HCT116 (cell line): ENCODE measurements around the gene TLCD3B. TPM values are rescaled to one million over a fixed set of nuclear protein-coding genes. Genes with fewer than 3 reads are reported as not detected.

Source experiments
- ATAC-seq: fragments of 200-7000 bp; cut with Tn5 transposase; 2 replicates; pipeline ENCODE4 v1.9.1; 2020; ENCODE audit warnings: mild to moderate bottlenecking, moderate library complexity
- BruUV-seq: library from RNA; stranded (reverse); fragments of 400-500 nt; replicated peaks from 2 replicates; lab custom pipeline; 2021; lab: Mats Ljungman, UMichigan
- CTCF ChIA-PET: fragments of 300-600 bp; sonication (Branson Sonifier 250); formaldehyde crosslinking; loops from one replicate; lab custom pipeline; 2021; ENCODE audit warnings: antibody characterized with exemption; lab: Charles Lee
- POLR2A ChIA-PET: fragments of 300-600, 350-600 bp; sonication (Branson Sonifier 250); formaldehyde crosslinking; loops from one replicate; lab custom pipeline; 2021; ENCODE audit warnings: antibody characterized with exemption; lab: Charles Lee
- RAD21 ChIA-PET, 2 experiments: fragments of 300-600 bp; sonication (Branson Sonifier 250); formaldehyde crosslinking; loops; one replicate each; lab custom pipeline; 2023; ENCODE audit warnings: low total read pairs in 2 of 2; ENCODE audit not compliant: uncharacterized antibody in 2 of 2, unreplicated experiment in 2 of 2, low non-redundant PET in 1 of 2; lab: Charles Lee
- DNase-seq: peaks from one replicate; pipeline ENCODE4 v3.0.0-alpha.2; 2010; ENCODE audit warnings: low read depth, low spot score
- H2AFZ ChIP-seq: fragments of 200-600 bp; shearing (Covaris generic), sonication (generic); 2 replicates; pipeline ENCODE4 v1.6.1; 2017; ENCODE audit warnings: low read depth, mixed run types, mixed read lengths, antibody characterized with exemption, low read length; ENCODE audit not compliant: poor library complexity, severe bottlenecking
- H3K27ac ChIP-seq: 2 replicates; pipeline ENCODE4 v1.5.1; 2012; ENCODE audit warnings: low read depth, low read length
- H3K27me3 ChIP-seq: fragments of 200-600 bp; sonication (generic); 2 replicates; pipeline ENCODE4 v1.6.1; 2016; ENCODE audit warnings: mixed run types, low read length, mixed read lengths; ENCODE audit not compliant: insufficient read depth
- H3K36me3 ChIP-seq, 2 experiments: fragments of 200-500 bp in 1 of 2; fragments of 200-600 bp in 1 of 2; sonication (Bioruptor generic) in 1 of 2; sonication (generic) in 1 of 2; 2 replicates each; pipeline versions ENCODE4 v1.5.1 to v1.6.1; 2014 to 2016; ENCODE audit warnings: low read length in 2 of 2, inconsistent platforms in 1 of 2, mixed read lengths in 1 of 2, mixed run types in 1 of 2; ENCODE audit not compliant: insufficient read depth in 2 of 2, control insufficient read depth in 1 of 2
- H3K4me1 ChIP-seq, 2 experiments: fragments of 200-600 bp in 1 of 2; sonication (generic) in 1 of 2; 2 replicates each; pipeline versions ENCODE4 v1.5.1 to v1.6.1; 2012 to 2017; ENCODE audit warnings: low read length in 2 of 2, inconsistent platforms in 1 of 2, mild to moderate bottlenecking in 1 of 2, mixed read lengths in 1 of 2, mixed run types in 1 of 2, moderate library complexity in 1 of 2; ENCODE audit not compliant: insufficient read depth in 2 of 2, control insufficient read depth in 1 of 2
- H3K4me2 ChIP-seq: fragments of 200-600 bp; sonication (generic); 2 replicates; pipeline ENCODE4 v1.6.1; 2017; ENCODE audit warnings: mixed run types, low read length, mixed read lengths
- H3K4me3 ChIP-seq, 2 experiments: fragments of 200-600 bp in 1 of 2; sonication (generic) in 1 of 2; replicated peaks in 1 of 2; 2 replicates each; pipeline ENCODE4 v1.5.1; 2011 to 2016; ENCODE audit warnings: low read length in 2 of 2, control low read depth in 1 of 2, low read depth in 1 of 2, mild to moderate bottlenecking in 1 of 2, mixed read lengths in 1 of 2, mixed run types in 1 of 2
- H3K79me2 ChIP-seq: fragments of 200-600 bp; sonication (generic); 2 replicates; pipeline ENCODE4 v1.6.1; 2017; ENCODE audit warnings: mild to moderate bottlenecking, mixed run types, low read length, moderate library complexity, mixed read lengths; ENCODE audit not compliant: insufficient read depth
- H3K9ac ChIP-seq: fragments of 200-600 bp; sonication (generic); 2 replicates; pipeline ENCODE4 v1.6.1; 2016; ENCODE audit warnings: low read length, mixed read lengths
- H3K9me2 ChIP-seq: fragments of 200-600 bp; sonication (generic), shearing (Covaris generic); 2 replicates; pipeline ENCODE4 v1.6.1; 2017; ENCODE audit warnings: mixed run types, mild to moderate bottlenecking, moderate library complexity; ENCODE audit not compliant: insufficient read depth
- H3K9me3 ChIP-seq, 2 experiments: fragments of 200-500 bp in 1 of 2; fragments of 200-600 bp in 1 of 2; sonication (Bioruptor generic) in 1 of 2; sonication (generic) in 1 of 2; 2 replicates each; pipeline ENCODE4 v1.6.1; 2014 to 2017; ENCODE audit warnings: low read length in 2 of 2, mixed read lengths in 2 of 2, inconsistent platforms in 1 of 2, low read depth in 1 of 2, mild to moderate bottlenecking in 1 of 2, mixed run types in 1 of 2, moderate library complexity in 1 of 2; ENCODE audit not compliant: control insufficient read depth in 1 of 2, insufficient read depth in 1 of 2
- H4K20me1 ChIP-seq: fragments of 200-600 bp; sonication (generic), shearing (Covaris generic); 2 replicates; pipeline ENCODE4 v1.6.1; 2017; ENCODE audit warnings: mixed run types, mild to moderate bottlenecking, moderate library complexity; ENCODE audit not compliant: insufficient read depth
- CTCF ChIP-seq, 3 experiments: fragments of 200-600 bp in 1 of 3; sonication (generic) in 1 of 3; IDR thresholded peaks in 2 of 3; conservative IDR thresholded peaks in 1 of 3; 2 replicates each; pipeline ENCODE4 v1.5.1; 2012 to 2017; ENCODE audit warnings: low read depth in 2 of 3, low read length in 2 of 3, antibody characterized with exemption in 1 of 3, borderline replicate concordance in 1 of 3, control low read depth in 1 of 3, mild to moderate bottlenecking in 1 of 3, mixed read lengths in 1 of 3, mixed run types in 1 of 3, moderate library complexity in 1 of 3; ENCODE audit not compliant: insufficient read depth in 1 of 3
- EGR1 ChIP-seq: IDR thresholded peaks from 2 replicates; pipeline ENCODE4 v1.6.1; 2012; ENCODE audit warnings: low read depth
- EZH2 ChIP-seq: fragments of 200-600 bp; sonication (generic); IDR thresholded peaks from 2 replicates; pipeline ENCODE4 v1.6.1; 2017; ENCODE audit warnings: antibody characterized with exemption, mixed run types
- EZH2phosphoT487 ChIP-seq: fragments of 200-600 bp; IDR thresholded peaks from 2 replicates; pipeline ENCODE4 v1.6.1; 2018; ENCODE audit warnings: antibody characterized with exemption, borderline replicate concordance
- FOSL1 ChIP-seq: IDR thresholded peaks from 2 replicates; pipeline ENCODE4 v1.6.1; 2012; ENCODE audit warnings: low read depth
- JUND ChIP-seq: IDR thresholded peaks from 2 replicates; pipeline ENCODE4 v1.6.1; 2012
- MAX ChIP-seq: IDR thresholded peaks from 2 replicates; pipeline ENCODE4 v1.6.1; 2012
- POLR2A ChIP-seq: IDR thresholded peaks from 2 replicates; pipeline ENCODE4 v1.7.0; 2011; ENCODE audit warnings: borderline replicate concordance; ENCODE audit not compliant: insufficient read depth, insufficient read length; ENCODE audit errors: extremely low read depth
- RAD21 ChIP-seq: IDR thresholded peaks from 2 replicates; pipeline ENCODE4 v1.6.1; 2012; ENCODE audit warnings: low read depth, mild to moderate bottlenecking
- SIN3A ChIP-seq: IDR thresholded peaks from 2 replicates; pipeline ENCODE4 v1.6.1; 2012; ENCODE audit warnings: low read depth
- SP1 ChIP-seq: IDR thresholded peaks from 2 replicates; pipeline ENCODE4 v1.6.1; 2012; ENCODE audit warnings: low read depth
- SRF ChIP-seq: IDR thresholded peaks from 2 replicates; pipeline ENCODE4 v1.6.1; 2012; ENCODE audit warnings: low read depth
- ZFX ChIP-seq: fragments of 450-650 bp; IDR thresholded peaks from 2 replicates; pipeline ENCODE4 v1.6.1; 2017
- ZNF274 ChIP-seq: fragments of 200-500 bp; sonication (Bioruptor generic); IDR thresholded peaks from 2 replicates; pipeline ENCODE4 v1.6.1; 2014; ENCODE audit warnings: mild to moderate bottlenecking, low read depth, low read length, inconsistent platforms
- intact Hi-C: fragments of 100-400 bp; cut with micrococcal nuclease; formaldehyde crosslinking; loops from 2 replicates; pipeline ENCODE4 v1.10.0; 2022
- total RNA-seq: library from RNA; stranded (reverse); gene quantifications from one replicate; pipeline ENCODE4 v1.2.1, GENCODE V29; 2021; ENCODE audit not compliant: unreplicated experiment

The TLCD3B gene
- total RNA-seq, 1 experiment from 2014 or later: 1.0 TPM

- H3K27ac ChIP-seq: no peak overlapping the region
- RAD21 ChIA-PET: no interaction called here
- H2AFZ ChIP-seq: no peak overlapping the region
- H3K9me2 ChIP-seq: no peaks in the 10 kb centered on the region
- no peaks in the 10 kb centered on the region for H3K9me3 ChIP-seq
- intact Hi-C loops: no loop called here
- ATAC-seq (peak; percentile 37; the same call in 1 of the 2 replicates), DNase-seq (no peak)
- no peak overlapping the region for H3K9ac ChIP-seq
- no TSS peak for BruUV-seq
- peak overlapping the region; percentile 35; the same call in 1 of the 2 replicates for H3K4me2 ChIP-seq
- H4K20me1 ChIP-seq: no peaks in the 10 kb centered on the region
- H3K27me3 ChIP-seq: no peaks in the 10 kb centered on the region
- TF ChIP-seq JUND (no peak), SIN3A (no peak), EGR1 (no peak)
- TF ChIP-seq, all 23 proteins: peak for 0
- ChIA-PET POLR2A (no interaction called here), CTCF (no interaction called here)
- Histone ChIP-seq H3K79me2 (no peaks in the 10 kb centered on the region), H3K4me3 (no peak overlapping the region), H3K4me1 (peaks cover 8 to 18% of the 10 kb centered on the region in 2 experiments; a peak in 3 of 4 replicates), H3K36me3 (no peaks in the 10 kb centered on the region)
Observed at GRCh38 chr16:30046178-30046577, 15.1 kb upstream of the TLCD3B start.

GRCh38 chr16:30041841-30042240 is 10.8 kb upstream of the TLCD3B start:
- no peak for DNase-seq
- H3K4me2 ChIP-seq: no peak overlapping the region

More at GRCh38 chr16:30041841-30042240, 10.8 kb upstream of the TLCD3B start:
- H4K20me1 ChIP-seq: no peaks in the 10 kb centered on the region
- H3K9ac ChIP-seq: no peak overlapping the region
- ChIA-PET POLR2A (no interaction called here), CTCF (interaction anchor here (0.9 to 2.7 kb wide), 3 partner anchors 10 to 51 kb away, joined by 3 to 13 read pairs (median 4); no protein-coding TSS in a partner anchor), RAD21 (no interaction called here)
- no peak overlapping the region for H3K27ac ChIP-seq
- H3K9me3 ChIP-seq: no peaks in the 10 kb centered on the region
- H3K79me2 ChIP-seq: no peaks in the 10 kb centered on the region
- H3K4me3 ChIP-seq: no peak overlapping the region
- H3K9me2 ChIP-seq: no peaks in the 10 kb centered on the region
- no peaks in the 10 kb centered on the region for H3K27me3 ChIP-seq
- ATAC-seq: peak; percentile 60; the same call in 1 of the 2 replicates
- TF ChIP-seq SRF: no peak
- no peak for TF ChIP-seq SP1
- TF ChIP-seq FOSL1: no peak
- TF ChIP-seq EZH2: no peak
- TF ChIP-seq EZH2phosphoT487: no peak
- TF ChIP-seq MAX: no peak
- peak; percentile 67 for TF ChIP-seq RAD21
- no peak for TF ChIP-seq SIN3A
- peak; percentile 54 to 81 (median 58); a peak in 4 of 6 replicates for TF ChIP-seq CTCF (IDR thresholded peaks at IDR 0.05 in 2 of 3, conservative IDR thresholded peaks at IDR 0.05 in 1 of 3; ENCODE audit: borderline replicate concordance in 1 of 3, insufficient read depth in 1 of 3, low read depth in 2 of 3, low read length in 2 of 3)
- no peak for TF ChIP-seq JUND
- no peak for TF ChIP-seq ZNF274
- TF ChIP-seq POLR2A: no peak
- no peak for TF ChIP-seq ZFX
- TF ChIP-seq EGR1: no peak
- intact Hi-C loops: no loop called here
- peaks cover 5 to 13% of the 10 kb centered on the region in 2 experiments; a peak in 3 of 4 replicates for H3K4me1 ChIP-seq
- no peak overlapping the region for H2AFZ ChIP-seq
- BruUV-seq: no TSS peak
- no peaks in the 10 kb centered on the region for H3K36me3 ChIP-seq
